ENCODE data around the gene KMT5B. TPM values are rescaled to one million over a fixed set of nuclear protein-coding genes. Genes with fewer than 3 reads are reported as not detected.

The KMT5B gene
- total RNA-seq, 1 donor = 20.1 TPM

GRCh38 chr11:68186061-68186460 lies 27.0 kb downstream of the KMT5B start:
- DNase-seq (ENCODE audit: low read depth) = no peak
- H3K4me3 ChIP-seq (ENCODE audit: low read depth, low read length) = no peak overlapping the region
- no peak for TF ChIP-seq CTCF (IDR thresholded peaks at IDR 0.05; ENCODE audit: insufficient read depth, low read length)

- no peak for TF ChIP-seq CTCF (IDR thresholded peaks at IDR 0.05; ENCODE audit: insufficient read depth, low read length)
- no peak overlapping the region for H3K4me3 ChIP-seq (ENCODE audit: low read depth, low read length)
- no peak for DNase-seq (ENCODE audit: low read depth)
Observed at GRCh38 chr11:68181719-68182451, 31.2 kb downstream of the KMT5B start.

GRCh38 chr11:68179847-68180246 lies 33.2 kb downstream of the KMT5B start:
- H3K4me3 ChIP-seq (ENCODE audit: low read depth, low read length) = no peak overlapping the region
- no peak for DNase-seq (ENCODE audit: low read depth)
- no peak for TF ChIP-seq CTCF (IDR thresholded peaks at IDR 0.05; ENCODE audit: insufficient read depth, low read length)

- no peak for DNase-seq (ENCODE audit: low read depth)
- no peak for TF ChIP-seq CTCF (IDR thresholded peaks at IDR 0.05; ENCODE audit: insufficient read depth, low read length)
- no peak overlapping the region for H3K4me3 ChIP-seq (ENCODE audit: low read depth, low read length)
Observed at GRCh38 chr11:68177877-68178276, 35.2 kb downstream of the KMT5B start.

- no peak for DNase-seq (ENCODE audit: low read depth)
- TF ChIP-seq CTCF (IDR thresholded peaks at IDR 0.05; ENCODE audit: insufficient read depth, low read length) = no peak
- no peak overlapping the region for H3K4me3 ChIP-seq (ENCODE audit: low read depth, low read length)
Observed at GRCh38 chr11:68173926-68174325, 39.2 kb downstream of the KMT5B start.

GRCh38 chr11:68169442-68169841 lies 43.7 kb downstream of the KMT5B start:
- H3K4me3 ChIP-seq (ENCODE audit: low read depth, low read length) = no peak overlapping the region
- DNase-seq (ENCODE audit: low read depth) = no peak
- TF ChIP-seq CTCF (IDR thresholded peaks at IDR 0.05; ENCODE audit: insufficient read depth, low read length) = no peak

GRCh38 chr11:68168694-68169093 lies 44.4 kb downstream of the KMT5B start:
- DNase-seq (ENCODE audit: low read depth) = no peak
- H3K4me3 ChIP-seq (ENCODE audit: low read depth, low read length) = no peak overlapping the region
- TF ChIP-seq CTCF (IDR thresholded peaks at IDR 0.05; ENCODE audit: insufficient read depth, low read length) = no peak

Measured in fibroblast of the aortic adventitia (primary cell).